GM12865 (cell line): ENCODE results near the gene SAXO2.
"Not testable (repeated sequence)": the region's sequence is repeated elsewhere in the genome, so short reads cannot be mapped to it uniquely, and the experiment has no call there.

Experiments used
- DNase-seq: peaks from one replicate; pipeline ENCODE4 v3.0.0; 2010; ENCODE audit warnings: low read depth
- H3K4me3 ChIP-seq: 2 replicates; pipeline ENCODE4 v1.5.1; 2011; ENCODE audit warnings: mild to moderate bottlenecking, low read depth, low read length, control low read depth
- CTCF ChIP-seq: IDR thresholded peaks from 2 replicates; pipeline ENCODE4 v1.5.1; 2011; ENCODE audit warnings: low read length, control low read depth, low read depth, inconsistent platforms; ENCODE audit not compliant: insufficient read depth; ENCODE audit errors: missing control alignments

Gene SAXO2

GRCh38 chr15:82248261-82248660 is 14.4 kb upstream of the SAXO2 start:
- not testable (repeated sequence) for H3K4me3 ChIP-seq, DNase-seq

GRCh38 chr15:82261566-82262421 is 824 bp upstream of the SAXO2 start:
- DNase-seq: peak; percentile 56
- peak overlapping the region; percentile 76 for H3K4me3 ChIP-seq

DNA sequence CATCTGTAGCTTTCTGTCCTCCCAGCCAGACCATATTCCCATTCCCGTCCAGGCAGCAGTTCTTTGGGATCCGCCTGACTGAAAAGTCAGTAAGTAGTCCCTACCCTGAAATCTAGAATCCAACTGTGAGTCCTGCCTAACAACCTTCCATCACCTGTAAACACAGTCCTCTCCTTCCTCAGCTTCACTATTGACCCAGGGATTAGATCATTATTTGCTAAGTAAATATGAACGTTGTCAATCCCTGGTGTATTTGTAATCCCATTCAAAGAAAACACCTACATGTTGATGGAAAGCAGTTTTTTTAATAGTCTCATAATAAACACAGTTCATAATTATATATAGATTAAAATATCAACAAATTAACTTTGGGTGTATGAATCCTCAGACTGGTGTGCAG is 732 bp downstream of the SAXO2 start:
- no peak for DNase-seq
- TF ChIP-seq CTCF: no peak
- H3K4me3 ChIP-seq: peak overlapping the region; percentile 76

- not testable (repeated sequence) for H3K4me3 ChIP-seq, DNase-seq
These were observed 4.5 kb downstream of the SAXO2 start for GRCh38 chr15:82267137-82267536.

DNA sequence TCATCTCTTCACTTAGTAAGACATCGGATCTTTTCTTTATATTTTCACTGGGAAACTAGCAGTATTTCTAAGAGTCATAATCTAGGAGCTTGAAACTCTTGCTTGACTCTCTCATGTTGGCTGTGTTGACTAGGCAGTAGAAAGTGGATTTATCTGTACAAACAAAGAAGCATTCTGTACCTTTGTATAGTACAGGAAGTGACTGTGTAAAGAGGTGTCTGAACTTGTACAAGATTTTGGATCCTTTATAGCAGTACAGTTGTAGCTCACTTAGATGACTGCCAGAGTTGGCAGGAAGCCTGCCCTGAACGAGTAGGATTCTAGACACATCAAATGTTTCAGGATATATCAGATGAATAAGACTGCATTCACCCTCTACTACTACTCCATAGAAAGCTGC is 5.8 kb downstream of the SAXO2 start:
- peak; percentile 9 for DNase-seq
- not testable (repeated sequence) for H3K4me3 ChIP-seq

GRCh38 chr15:82272154-82272553 is 9.5 kb downstream of the SAXO2 start:
- no peak for DNase-seq
- TF ChIP-seq CTCF: no peak
- no peak overlapping the region for H3K4me3 ChIP-seq

- TF ChIP-seq CTCF: no peak
- no peak for DNase-seq
These were observed 12.8 kb downstream of the SAXO2 start for GRCh38 chr15:82275410-82275809.

DNA sequence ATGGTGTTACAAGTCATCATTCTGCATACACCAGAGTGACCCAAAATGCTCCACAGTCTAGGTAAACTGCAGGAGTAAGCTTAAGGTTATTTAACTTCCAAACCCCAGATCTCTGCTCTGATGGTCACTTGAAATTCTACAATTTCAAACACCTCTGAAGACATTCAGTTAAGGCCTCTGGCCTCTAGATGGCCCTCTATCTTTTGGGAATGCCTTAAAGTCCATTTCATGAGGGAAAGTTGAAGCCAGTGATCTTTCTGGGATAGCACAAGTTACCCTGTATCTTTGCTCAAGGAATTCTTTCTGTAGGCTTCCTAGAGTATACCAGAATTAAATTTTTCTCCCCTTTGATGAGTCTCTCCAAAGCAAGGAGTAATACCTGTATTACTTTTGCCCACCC is 18.7 kb downstream of the SAXO2 start:
- not testable (repeated sequence) for DNase-seq
- TF ChIP-seq CTCF: peak; percentile 11

More at GRCh38 chr15:82275410-82275809, 12.8 kb downstream of the SAXO2 start:
- H3K4me3 ChIP-seq: no peak overlapping the region

DNA sequence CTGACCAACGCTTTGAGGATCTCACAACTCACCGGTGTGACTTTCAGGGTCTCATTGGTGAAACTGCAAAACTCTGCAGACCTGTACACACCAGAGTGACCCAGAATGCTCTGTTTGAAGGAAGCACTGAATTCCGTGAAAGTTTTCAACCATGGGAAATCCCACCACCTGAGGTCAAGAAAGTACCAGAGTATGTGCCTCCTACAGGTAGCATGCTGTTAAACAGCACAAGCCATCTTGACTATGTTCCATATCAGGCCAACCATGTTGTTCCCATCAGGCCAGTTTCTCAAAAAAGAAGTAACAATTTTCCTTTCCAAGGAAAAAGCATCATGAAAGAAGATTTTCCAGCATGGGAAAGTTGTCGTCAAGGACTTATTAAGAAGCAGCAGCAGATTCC is 19.8 kb downstream of the SAXO2 start:
- DNase-seq: peak; percentile 36
- H3K4me3 ChIP-seq: not testable (repeated sequence)

More for the DNA sequence above, 18.7 kb downstream of the SAXO2 start:
- H3K4me3 ChIP-seq: not testable (repeated sequence)

GRCh38 chr15:82284381-82284780 is 21.8 kb downstream of the SAXO2 start:
- DNase-seq, H3K4me3 ChIP-seq: not testable (repeated sequence)

- DNase-seq: peak; percentile 90
- H3K4me3 ChIP-seq: not testable (repeated sequence)
These were observed 23.9 kb downstream of the SAXO2 start for GRCh38 chr15:82286475-82286874.

- H3K4me3 ChIP-seq, DNase-seq: not testable (repeated sequence)
These were observed 25.6 kb downstream of the SAXO2 start for GRCh38 chr15:82288202-82288601.
